Vagina (tissue), 2 donors: ENCODE results near the gene LRRC18.

Experiments
- POLR2A ChIP-seq, 2 donors: fragments of 450-650 bp; IDR thresholded peaks; one replicate each; pipeline ENCODE4 v1.6.1; 2017; ENCODE audit warnings: antibody characterized with exemption in 2 of 2, mild to moderate bottlenecking in 2 of 2, moderate library complexity in 2 of 2
- POLR2AphosphoS5 ChIP-seq, 2 donors: sonication (generic); formaldehyde crosslinking; IDR thresholded peaks; one replicate each; pipeline ENCODE4 v1.9.0; 2017; ENCODE audit warnings: antibody characterized with exemption in 2 of 2, mild to moderate bottlenecking in 2 of 2, low read depth in 1 of 2; ENCODE audit not compliant: insufficient read depth in 1 of 2
- TF ChIP-seq, protein P1 (sequence below), 3 experiments: fragments of 450-650 bp in 2 of 3; fragments of 200-600 bp in 1 of 3; sonication (generic) in 1 of 3; IDR thresholded peaks; one replicate each; pipeline ENCODE4 v1.5.1; 2017 to 2019; ENCODE audit warnings: antibody characterized with exemption in 3 of 3, mild to moderate bottlenecking in 2 of 3, moderate library complexity in 2 of 3

DNA sequence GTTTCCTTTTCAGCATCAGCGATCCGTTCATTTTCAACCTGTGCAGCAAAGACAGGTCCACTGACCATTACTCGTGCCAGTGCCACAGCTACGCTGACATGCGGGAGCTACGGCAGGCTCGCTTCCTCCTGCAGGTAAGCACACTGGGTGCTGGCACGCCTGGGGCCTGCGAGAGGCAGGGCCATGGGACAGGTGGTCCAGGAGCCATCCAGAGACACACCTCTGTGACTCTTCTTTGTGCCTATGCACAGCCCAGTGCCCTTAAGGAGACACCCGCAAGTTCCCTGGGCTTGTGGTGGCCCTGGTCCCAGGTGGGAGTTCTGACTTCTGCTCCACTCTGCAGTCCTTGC, 42.2 kb downstream of the LRRC18 start:
- TF ChIP-seq, protein P1, sequence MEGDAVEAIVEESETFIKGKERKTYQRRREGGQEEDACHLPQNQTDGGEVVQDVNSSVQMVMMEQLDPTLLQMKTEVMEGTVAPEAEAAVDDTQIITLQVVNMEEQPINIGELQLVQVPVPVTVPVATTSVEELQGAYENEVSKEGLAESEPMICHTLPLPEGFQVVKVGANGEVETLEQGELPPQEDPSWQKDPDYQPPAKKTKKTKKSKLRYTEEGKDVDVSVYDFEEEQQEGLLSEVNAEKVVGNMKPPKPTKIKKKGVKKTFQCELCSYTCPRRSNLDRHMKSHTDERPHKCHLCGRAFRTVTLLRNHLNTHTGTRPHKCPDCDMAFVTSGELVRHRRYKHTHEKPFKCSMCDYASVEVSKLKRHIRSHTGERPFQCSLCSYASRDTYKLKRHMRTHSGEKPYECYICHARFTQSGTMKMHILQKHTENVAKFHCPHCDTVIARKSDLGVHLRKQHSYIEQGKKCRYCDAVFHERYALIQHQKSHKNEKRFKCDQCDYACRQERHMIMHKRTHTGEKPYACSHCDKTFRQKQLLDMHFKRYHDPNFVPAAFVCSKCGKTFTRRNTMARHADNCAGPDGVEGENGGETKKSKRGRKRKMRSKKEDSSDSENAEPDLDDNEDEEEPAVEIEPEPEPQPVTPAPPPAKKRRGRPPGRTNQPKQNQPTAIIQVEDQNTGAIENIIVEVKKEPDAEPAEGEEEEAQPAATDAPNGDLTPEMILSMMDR (IDR thresholded peaks at IDR 0.05): no peak
- no peak for TF ChIP-seq POLR2A (IDR thresholded peaks at IDR 0.05)
- TF ChIP-seq POLR2AphosphoS5 (IDR thresholded peaks at IDR 0.05; ENCODE audit: insufficient read depth in 1 of 2, low read depth in 1 of 2): no peak
